ENCODE results near the gene FBXO44.

DNA sequence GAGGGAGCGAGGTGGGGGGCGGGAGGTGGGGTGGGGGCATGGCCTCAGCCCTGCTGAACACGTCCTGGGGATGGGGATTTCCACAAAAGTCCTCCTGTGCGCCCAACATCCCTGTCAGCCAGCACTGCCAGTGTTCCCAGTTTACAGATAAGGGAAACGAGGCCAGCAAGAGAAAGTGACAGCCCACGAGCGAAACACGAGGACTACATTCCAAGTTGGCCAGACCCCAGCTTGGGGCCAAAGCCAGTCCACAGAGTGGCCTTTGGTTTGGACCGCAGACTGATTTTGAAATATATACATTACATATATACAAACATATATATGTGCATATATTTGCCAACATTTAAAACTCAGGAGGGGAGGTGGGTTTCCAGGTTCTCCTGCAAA lies 5.4 kb upstream of the FBXO44 start:
- TF ChIP-seq, protein P1, sequence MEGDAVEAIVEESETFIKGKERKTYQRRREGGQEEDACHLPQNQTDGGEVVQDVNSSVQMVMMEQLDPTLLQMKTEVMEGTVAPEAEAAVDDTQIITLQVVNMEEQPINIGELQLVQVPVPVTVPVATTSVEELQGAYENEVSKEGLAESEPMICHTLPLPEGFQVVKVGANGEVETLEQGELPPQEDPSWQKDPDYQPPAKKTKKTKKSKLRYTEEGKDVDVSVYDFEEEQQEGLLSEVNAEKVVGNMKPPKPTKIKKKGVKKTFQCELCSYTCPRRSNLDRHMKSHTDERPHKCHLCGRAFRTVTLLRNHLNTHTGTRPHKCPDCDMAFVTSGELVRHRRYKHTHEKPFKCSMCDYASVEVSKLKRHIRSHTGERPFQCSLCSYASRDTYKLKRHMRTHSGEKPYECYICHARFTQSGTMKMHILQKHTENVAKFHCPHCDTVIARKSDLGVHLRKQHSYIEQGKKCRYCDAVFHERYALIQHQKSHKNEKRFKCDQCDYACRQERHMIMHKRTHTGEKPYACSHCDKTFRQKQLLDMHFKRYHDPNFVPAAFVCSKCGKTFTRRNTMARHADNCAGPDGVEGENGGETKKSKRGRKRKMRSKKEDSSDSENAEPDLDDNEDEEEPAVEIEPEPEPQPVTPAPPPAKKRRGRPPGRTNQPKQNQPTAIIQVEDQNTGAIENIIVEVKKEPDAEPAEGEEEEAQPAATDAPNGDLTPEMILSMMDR (IDR thresholded peaks at IDR 0.05) = no peak
- TF ChIP-seq POLR2A (IDR thresholded peaks at IDR 0.05) = no peak

Measured in upper lobe of left lung (tissue), 4 donors.